HepG2 (cell line): ENCODE measurements around the gene CABLES1. TPM values are rescaled to one million over a fixed set of nuclear protein-coding genes. Genes with fewer than 3 reads are reported as not detected.

Source experiments
- BCL6 ChIP-seq: IDR thresholded peaks from 2 replicates; pipeline ENCODE4 v1.6.1; 2016; ENCODE audit warnings: missing genetic modification reagents, missing compliant biosample characterization
- HDAC1 ChIP-seq: sonication (generic); formaldehyde crosslinking; IDR thresholded peaks from 2 replicates; pipeline ENCODE4 v1.5.1; 2020; ENCODE audit warnings: mild to moderate bottlenecking, missing genetic modification reagents
- MTF1 ChIP-seq: sonication (generic); formaldehyde crosslinking; IDR thresholded peaks from 2 replicates; pipeline ENCODE4 v1.5.0; 2020; ENCODE audit warnings: missing genetic modification reagents
- RAD21 ChIP-seq: fragments of 450-650 bp; formaldehyde crosslinking; IDR thresholded peaks from 2 replicates; pipeline ENCODE4 v1.5.0; 2020; ENCODE audit warnings: mild to moderate bottlenecking
- RBFOX2 ChIP-seq: fragments of 200-400 bp; formaldehyde crosslinking; IDR thresholded peaks from 2 replicates; pipeline ENCODE4 v1.6.1; 2017; ENCODE audit warnings: low read depth, mild to moderate bottlenecking, low read length
- ZC3H4 ChIP-seq: sonication (generic); formaldehyde crosslinking; IDR thresholded peaks from 2 replicates; pipeline ENCODE4 v1.4.0; 2020; ENCODE audit warnings: missing genetic modification reagents, borderline replicate concordance
- ZNF274 ChIP-seq: sonication (generic); formaldehyde crosslinking; IDR thresholded peaks from 2 replicates; pipeline ENCODE4 v1.5.1; 2020; ENCODE audit warnings: mild to moderate bottlenecking, missing genetic modification reagents
- ZNF441 ChIP-seq: sonication (generic); formaldehyde crosslinking; IDR thresholded peaks from 2 replicates; pipeline ENCODE4 v1.7.0; 2021; ENCODE audit warnings: missing genetic modification reagents, borderline replicate concordance
- polyA plus RNA-seq, 8 experiments: library from polyadenylated mRNA; depleted of rRNA in 3 of 8; stranded (reverse) in 7 of 8; unstranded in 1 of 8; fragments of >200 nt; fragmentation: Illumina TruSeq in 4 of 8; extraction: Trizol in 4 of 8; gene quantifications; 2 replicates each; pipeline versions ENCODE4 v1.2.1 to v1.2.3, GENCODE V29; 2011 to 2016; ENCODE audit warnings: low read depth in 4 of 8, missing spikeins in 1 of 8, mixed read lengths in 1 of 8; ENCODE audit not compliant: insufficient read depth in 1 of 8
- total RNA-seq, 5 experiments: library from RNA; depleted of rRNA; stranded (reverse); fragments of >200 nt; fragmentation: Illumina TruSeq; extraction: Trizol; gene quantifications; 2 replicates each; pipeline ENCODE4 v1.2.3, GENCODE V29; 2016; ENCODE audit warnings: low read depth in 1 of 5
- TF ChIP-seq, protein P1 (sequence below): sonication (generic); formaldehyde crosslinking; IDR thresholded peaks from 2 replicates; pipeline ENCODE4 v1.4.0; 2020; ENCODE audit warnings: missing genetic modification reagents
- TF ChIP-seq, protein P2 (sequence below): sonication (generic); formaldehyde crosslinking; conservative IDR thresholded peaks from 2 replicates; pipeline ENCODE4 v1.4.0; 2020; ENCODE audit warnings: missing genetic modification reagents
- TF ChIP-seq, protein P3 (sequence below): IDR thresholded peaks from 2 replicates; pipeline ENCODE4 v1.6.1; 2016
- TF ChIP-seq, protein P4 (sequence below): sonication (generic); formaldehyde crosslinking; IDR thresholded peaks from 2 replicates; pipeline ENCODE4 v1.4.0; 2020; ENCODE audit warnings: mild to moderate bottlenecking, missing genetic modification reagents

Gene CABLES1
- total and polyA plus RNA-seq, 2 of the 13 experiments (the other 11 are each of a cell fraction or from before 2014, with no cell fraction given): 14.7 to 25.8 TPM

DNA sequence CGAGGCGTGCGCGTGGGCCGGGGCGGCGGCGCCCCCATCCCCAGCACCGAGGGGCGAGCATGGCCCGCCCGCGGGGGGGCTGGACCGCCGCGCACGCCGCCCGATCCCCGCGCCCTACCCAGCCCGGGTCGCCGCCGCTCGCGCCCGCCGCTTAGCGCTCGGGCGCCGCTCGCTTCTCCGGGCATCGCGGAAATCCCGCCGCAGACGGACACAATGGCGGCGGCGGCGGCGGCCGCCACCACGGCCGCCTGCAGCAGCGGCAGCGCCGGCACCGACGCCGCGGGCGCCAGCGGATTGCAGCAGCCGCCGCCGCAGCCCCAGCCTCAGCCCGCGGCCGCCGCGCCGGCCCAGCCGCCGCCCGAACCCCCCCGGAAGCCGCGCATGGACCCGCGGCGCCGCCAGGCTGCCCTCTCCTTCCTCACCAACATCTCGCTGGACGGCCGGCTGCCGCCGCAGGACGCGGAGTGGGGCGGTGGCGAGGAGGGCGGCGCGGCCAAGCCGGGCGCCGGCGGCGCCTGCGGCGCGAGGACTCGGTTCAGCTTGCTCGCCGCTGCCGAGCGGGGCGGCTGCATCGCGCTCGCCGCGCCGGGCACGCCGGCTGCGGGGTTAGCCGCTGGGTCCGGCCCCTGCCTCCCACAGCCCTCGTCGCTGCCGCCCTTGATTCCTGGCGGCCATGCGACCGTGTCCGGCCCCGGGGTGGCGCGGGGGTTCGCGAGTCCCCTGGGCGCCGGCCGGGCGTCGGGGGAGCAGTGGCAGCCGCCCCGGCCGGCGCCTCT is 453 bp downstream of the CABLES1 start (continued):
- TF ChIP-seq, protein P1, sequence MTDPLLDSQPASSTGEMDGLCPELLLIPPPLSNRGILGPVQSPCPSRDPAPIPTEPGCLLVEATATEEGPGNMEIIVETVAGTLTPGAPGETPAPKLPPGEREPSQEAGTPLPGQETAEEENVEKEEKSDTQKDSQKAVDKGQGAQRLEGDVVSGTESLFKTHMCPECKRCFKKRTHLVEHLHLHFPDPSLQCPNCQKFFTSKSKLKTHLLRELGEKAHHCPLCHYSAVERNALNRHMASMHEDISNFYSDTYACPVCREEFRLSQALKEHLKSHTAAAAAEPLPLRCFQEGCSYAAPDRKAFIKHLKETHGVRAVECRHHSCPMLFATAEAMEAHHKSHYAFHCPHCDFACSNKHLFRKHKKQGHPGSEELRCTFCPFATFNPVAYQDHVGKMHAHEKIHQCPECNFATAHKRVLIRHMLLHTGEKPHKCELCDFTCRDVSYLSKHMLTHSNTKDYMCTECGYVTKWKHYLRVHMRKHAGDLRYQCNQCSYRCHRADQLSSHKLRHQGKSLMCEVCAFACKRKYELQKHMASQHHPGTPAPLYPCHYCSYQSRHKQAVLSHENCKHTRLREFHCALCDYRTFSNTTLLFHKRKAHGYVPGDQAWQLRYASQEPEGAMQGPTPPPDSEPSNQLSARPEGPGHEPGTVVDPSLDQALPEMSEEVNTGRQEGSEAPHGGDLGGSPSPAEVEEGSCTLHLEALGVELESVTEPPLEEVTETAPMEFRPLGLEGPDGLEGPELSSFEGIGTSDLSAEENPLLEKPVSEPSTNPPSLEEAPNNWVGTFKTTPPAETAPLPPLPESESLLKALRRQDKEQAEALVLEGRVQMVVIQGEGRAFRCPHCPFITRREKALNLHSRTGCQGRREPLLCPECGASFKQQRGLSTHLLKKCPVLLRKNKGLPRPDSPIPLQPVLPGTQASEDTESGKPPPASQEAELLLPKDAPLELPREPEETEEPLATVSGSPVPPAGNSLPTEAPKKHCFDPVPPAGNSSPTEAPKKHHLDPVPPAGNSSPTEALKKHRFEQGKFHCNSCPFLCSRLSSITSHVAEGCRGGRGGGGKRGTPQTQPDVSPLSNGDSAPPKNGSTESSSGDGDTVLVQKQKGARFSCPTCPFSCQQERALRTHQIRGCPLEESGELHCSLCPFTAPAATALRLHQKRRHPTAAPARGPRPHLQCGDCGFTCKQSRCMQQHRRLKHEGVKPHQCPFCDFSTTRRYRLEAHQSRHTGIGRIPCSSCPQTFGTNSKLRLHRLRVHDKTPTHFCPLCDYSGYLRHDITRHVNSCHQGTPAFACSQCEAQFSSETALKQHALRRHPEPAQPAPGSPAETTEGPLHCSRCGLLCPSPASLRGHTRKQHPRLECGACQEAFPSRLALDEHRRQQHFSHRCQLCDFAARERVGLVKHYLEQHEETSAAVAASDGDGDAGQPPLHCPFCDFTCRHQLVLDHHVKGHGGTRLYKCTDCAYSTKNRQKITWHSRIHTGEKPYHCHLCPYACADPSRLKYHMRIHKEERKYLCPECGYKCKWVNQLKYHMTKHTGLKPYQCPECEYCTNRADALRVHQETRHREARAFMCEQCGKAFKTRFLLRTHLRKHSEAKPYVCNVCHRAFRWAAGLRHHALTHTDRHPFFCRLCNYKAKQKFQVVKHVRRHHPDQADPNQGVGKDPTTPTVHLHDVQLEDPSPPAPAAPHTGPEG (CRISPR knock-in tag): peak; percentile 6; the same call in 1 of the 2 replicates
- TF ChIP-seq RBFOX2 (peak; percentile 50; the same call in 1 of the 2 replicates), RAD21 (CRISPR knock-in tag) (0 out of 2 replicates have a peak, but pooled peaks have one; percentile 15), HDAC1 (CRISPR knock-in tag) (no peak), ZNF441 (CRISPR knock-in tag) (no peak; the same call in 1 of the 2 replicates), BCL6 (CRISPR knock-in tag) (no peak), MTF1 (CRISPR knock-in tag) (no peak), ZC3H4 (CRISPR knock-in tag) (no peak), ZNF274 (CRISPR knock-in tag) (no peak)
- TF ChIP-seq, protein P2, sequence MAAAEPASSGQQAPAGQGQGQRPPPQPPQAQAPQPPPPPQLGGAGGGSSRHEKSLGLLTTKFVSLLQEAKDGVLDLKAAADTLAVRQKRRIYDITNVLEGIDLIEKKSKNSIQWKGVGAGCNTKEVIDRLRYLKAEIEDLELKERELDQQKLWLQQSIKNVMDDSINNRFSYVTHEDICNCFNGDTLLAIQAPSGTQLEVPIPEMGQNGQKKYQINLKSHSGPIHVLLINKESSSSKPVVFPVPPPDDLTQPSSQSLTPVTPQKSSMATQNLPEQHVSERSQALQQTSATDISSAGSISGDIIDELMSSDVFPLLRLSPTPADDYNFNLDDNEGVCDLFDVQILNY: no peak
- TF ChIP-seq, protein P3, sequence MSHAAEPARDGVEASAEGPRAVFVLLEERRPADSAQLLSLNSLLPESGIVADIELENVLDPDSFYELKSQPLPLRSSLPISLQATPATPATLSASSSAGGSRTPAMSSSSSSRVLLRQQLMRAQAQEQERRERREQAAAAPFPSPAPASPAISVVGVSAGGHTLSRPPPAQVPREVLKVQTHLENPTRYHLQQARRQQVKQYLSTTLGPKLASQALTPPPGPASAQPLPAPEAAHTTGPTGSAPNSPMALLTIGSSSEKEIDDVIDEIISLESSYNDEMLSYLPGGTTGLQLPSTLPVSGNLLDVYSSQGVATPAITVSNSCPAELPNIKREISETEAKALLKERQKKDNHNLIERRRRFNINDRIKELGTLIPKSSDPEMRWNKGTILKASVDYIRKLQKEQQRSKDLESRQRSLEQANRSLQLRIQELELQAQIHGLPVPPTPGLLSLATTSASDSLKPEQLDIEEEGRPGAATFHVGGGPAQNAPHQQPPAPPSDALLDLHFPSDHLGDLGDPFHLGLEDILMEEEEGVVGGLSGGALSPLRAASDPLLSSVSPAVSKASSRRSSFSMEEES: no peak
- TF ChIP-seq, protein P4, sequence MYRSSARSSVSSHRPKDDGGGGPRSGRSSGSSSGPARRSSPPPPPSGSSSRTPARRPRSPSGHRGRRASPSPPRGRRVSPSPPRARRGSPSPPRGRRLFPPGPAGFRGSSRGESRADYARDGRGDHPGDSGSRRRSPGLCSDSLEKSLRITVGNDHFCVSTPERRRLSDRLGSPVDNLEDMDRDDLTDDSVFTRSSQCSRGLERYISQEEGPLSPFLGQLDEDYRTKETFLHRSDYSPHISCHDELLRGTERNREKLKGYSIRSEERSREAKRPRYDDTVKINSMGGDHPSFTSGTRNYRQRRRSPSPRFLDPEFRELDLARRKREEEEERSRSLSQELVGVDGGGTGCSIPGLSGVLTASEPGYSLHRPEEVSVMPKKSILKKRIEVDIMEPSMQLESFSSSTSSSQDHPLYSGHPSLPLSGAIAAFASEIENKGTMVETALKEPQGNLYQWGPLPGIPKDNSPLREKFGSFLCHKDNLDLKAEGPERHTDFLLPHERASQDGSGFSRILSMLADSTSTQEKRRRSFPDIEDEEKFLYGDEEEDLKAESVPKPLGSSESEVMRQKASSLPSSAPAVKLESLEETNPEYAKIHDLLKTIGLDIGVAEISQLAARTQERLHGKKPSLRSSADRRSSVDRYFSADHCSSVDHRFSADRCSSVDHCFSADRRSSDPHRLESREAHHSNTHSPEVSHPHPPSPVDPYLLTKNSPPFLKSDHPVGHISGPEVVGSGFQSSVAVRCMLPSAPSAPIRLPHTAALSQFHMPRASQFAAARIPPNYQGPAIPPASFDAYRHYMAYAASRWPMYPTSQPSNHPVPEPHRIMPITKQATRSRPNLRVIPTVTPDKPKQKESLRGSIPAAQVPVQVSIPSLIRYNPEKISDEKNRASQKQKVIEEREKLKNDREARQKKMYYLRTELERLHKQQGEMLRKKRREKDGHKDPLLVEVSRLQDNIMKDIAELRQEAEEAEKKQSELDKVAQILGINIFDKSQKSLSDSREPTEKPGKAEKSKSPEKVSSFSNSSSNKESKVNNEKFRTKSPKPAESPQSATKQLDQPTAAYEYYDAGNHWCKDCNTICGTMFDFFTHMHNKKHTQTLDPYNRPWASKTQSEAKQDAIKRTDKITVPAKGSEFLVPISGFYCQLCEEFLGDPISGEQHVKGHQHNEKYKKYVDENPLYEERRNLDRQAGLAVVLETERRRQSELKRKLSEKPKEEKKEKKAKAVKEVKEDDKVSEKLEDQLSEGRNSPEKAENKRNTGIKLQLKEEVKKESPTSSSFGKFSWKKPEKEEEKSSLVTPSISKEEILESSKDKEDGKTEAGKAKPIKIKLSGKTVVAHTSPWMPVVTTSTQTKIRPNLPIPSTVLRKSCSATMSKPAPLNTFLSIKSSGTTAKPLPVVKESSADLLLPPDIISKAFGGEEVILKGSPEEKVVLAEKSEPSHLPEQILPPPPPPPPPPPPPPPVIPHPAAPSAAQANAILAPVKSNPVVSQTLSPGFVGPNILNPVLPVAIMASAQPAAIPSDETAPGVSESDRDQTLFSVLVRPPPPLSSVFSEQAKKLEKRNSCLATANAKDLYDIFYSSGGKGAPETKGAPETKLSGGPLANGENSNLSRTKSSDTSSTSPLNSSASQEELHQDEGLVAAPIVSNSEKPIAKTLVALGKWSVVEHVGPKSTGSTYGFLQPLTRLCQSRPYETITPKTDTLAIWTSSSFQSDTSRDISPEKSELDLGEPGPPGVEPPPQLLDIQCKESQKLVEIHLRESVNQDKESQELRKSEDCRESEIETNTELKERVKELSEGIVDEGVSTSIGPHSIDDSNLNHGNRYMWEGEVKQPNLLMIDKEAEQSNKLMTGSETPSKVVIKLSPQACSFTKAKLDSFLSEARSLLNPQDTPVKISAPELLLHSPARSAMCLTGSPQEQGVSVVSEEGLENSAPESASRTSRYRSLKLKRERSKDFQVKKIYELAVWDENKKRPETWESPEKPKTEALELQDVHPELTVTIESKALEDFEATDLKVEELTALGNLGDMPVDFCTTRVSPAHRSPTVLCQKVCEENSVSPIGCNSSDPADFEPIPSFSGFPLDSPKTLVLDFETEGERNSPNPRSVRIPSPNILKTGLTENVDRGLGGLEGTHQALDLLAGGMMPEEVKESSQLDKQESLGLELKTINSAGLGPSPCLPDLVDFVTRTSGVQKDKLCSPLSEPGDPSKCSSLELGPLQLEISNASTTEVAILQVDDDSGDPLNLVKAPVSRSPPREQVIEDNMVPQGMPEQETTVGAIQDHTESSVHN (CRISPR knock-in tag): no peak
